Naive B cell (primary cell): ENCODE measurements around the gene PREX1. TPM values are rescaled to one million over a fixed set of nuclear protein-coding genes. Genes with fewer than 3 reads are reported as not detected.
"Not testable (repeated sequence)": the region's sequence is repeated elsewhere in the genome, so short reads cannot be mapped to it uniquely, and the experiment has no call there.

ENCODE experiments used
- ATAC-seq, 2 donors: fragments of 150-1000 bp; cut with Tn5 transposase; 2 replicates each; pipeline ENCODE4 v1.10.0; 2021; ENCODE audit warnings: low read depth in 2 of 2, mild to moderate bottlenecking in 2 of 2, moderate library complexity in 2 of 2
- DNase-seq: peaks from one replicate; pipeline ENCODE4 v3.0.0; 2022
- H3K27ac Mint-ChIP-seq, 6 donors: one replicate each; pipeline ENCODE4 v1.8.0; 2020 to 2022; ENCODE audit warnings: mild to moderate bottlenecking in 6 of 6, mixed read lengths in 6 of 6, moderate library complexity in 5 of 6, inconsistent platforms in 2 of 6
- H3K27me3 Mint-ChIP-seq, 3 donors: one replicate each; pipeline ENCODE4 v1.8.0; 2021 to 2022; ENCODE audit warnings: mixed read lengths in 3 of 3, mild to moderate bottlenecking in 1 of 3
- H3K36me3 Mint-ChIP-seq, 2 donors: one replicate each; pipeline ENCODE4 v1.8.0; 2020 to 2022; ENCODE audit warnings: mixed read lengths in 2 of 2, inconsistent platforms in 1 of 2, mild to moderate bottlenecking in 1 of 2
- H3K4me1 Mint-ChIP-seq, 3 donors: one replicate each; pipeline ENCODE4 v1.8.0; 2020 to 2022; ENCODE audit warnings: mixed read lengths in 3 of 3, inconsistent platforms in 1 of 3, mild to moderate bottlenecking in 1 of 3, moderate library complexity in 1 of 3
- H3K4me3 Mint-ChIP-seq, 8 donors: one replicate each; pipeline ENCODE4 v1.8.0; 2020 to 2022; ENCODE audit warnings: mild to moderate bottlenecking in 8 of 8, mixed read lengths in 8 of 8, moderate library complexity in 8 of 8, inconsistent platforms in 2 of 8
- H3K9me3 Mint-ChIP-seq, 7 donors: one replicate each; pipeline ENCODE4 v1.8.0; 2020 to 2022; ENCODE audit warnings: mixed read lengths in 7 of 7, mild to moderate bottlenecking in 5 of 7, inconsistent platforms in 2 of 7, moderate library complexity in 1 of 7
- polyA plus RNA-seq, 6 donors: library from polyadenylated mRNA; unstranded; fragments of 300-500 nt; fragmentation: Illumina TruSeq; gene quantifications; one replicate each; pipeline ENCODE4 v1.2.3, GENCODE V29; 2021; ENCODE audit warnings: low read depth in 6 of 6

Gene PREX1
- polyA plus RNA-seq, 6 donors from 2014 or later: 13.3 to 37.5 (median 17.1) TPM

GRCh38 chr20:48776306-48776705 is 51.5 kb downstream of the PREX1 start:
- ATAC-seq (no peak), DNase-seq (no peak)
- peak overlapping the region in 2 of 6 donors; percentile 89 for H3K27ac Mint-ChIP-seq
- no peaks in the 10 kb centered on the region for H3K27me3 Mint-ChIP-seq
- H3K9me3 Mint-ChIP-seq: peaks cover 0 to 5% (median 0%) of the 10 kb centered on the region in 7 donors
- H3K4me3 Mint-ChIP-seq: peak overlapping the region in 2 of 8 donors; percentile 13 to 68
- H3K4me1 Mint-ChIP-seq: peaks cover 61 to 75% (median 63%) of the 10 kb centered on the region in 3 donors
- H3K36me3 Mint-ChIP-seq: peaks cover 13 to 16% of the 10 kb centered on the region in 2 donors

- not testable (repeated sequence) for ATAC-seq, DNase-seq, H3K9me3 Mint-ChIP-seq, H3K27me3 Mint-ChIP-seq
- Mint-ChIP-seq H3K36me3 (peaks cover 13 to 16% of the 10 kb centered on the region in 2 donors), H3K27ac (peak overlapping the region in 5 of 6 donors; percentile 53 to 90 (median 76)), H3K4me1 (peaks cover 56 to 80% (median 61%) of the 10 kb centered on the region in 3 donors), H3K4me3 (peak overlapping the region in 3 of 8 donors; percentile 46 to 65 (median 55))
Observed at GRCh38 chr20:48775545-48775944, 52.3 kb downstream of the PREX1 start.

GRCh38 chr20:48774696-48775095 is 53.1 kb downstream of the PREX1 start:
- peak overlapping the region in 5 of 6 donors; percentile 53 to 90 (median 75) for H3K27ac Mint-ChIP-seq
- no peaks in the 10 kb centered on the region for H3K27me3 Mint-ChIP-seq
- H3K4me1 Mint-ChIP-seq: peaks cover 55 to 83% (median 64%) of the 10 kb centered on the region in 3 donors
- peaks cover 9 to 12% of the 10 kb centered on the region in 2 donors for H3K36me3 Mint-ChIP-seq
- DNase-seq: no peak
- H3K9me3 Mint-ChIP-seq: peaks cover 0 to 4% (median 0%) of the 10 kb centered on the region in 7 donors
- H3K4me3 Mint-ChIP-seq: peak overlapping the region in 4 of 8 donors; percentile 30 to 61 (median 49)
- no peak for ATAC-seq

GRCh38 chr20:48773837-48774418 is 53.9 kb downstream of the PREX1 start:
- peak overlapping the region; percentile 37 to 95 (median 80) for H3K27ac Mint-ChIP-seq

GRCh38 chr20:48772183-48772976 is 55.4 kb downstream of the PREX1 start:
- H3K27me3 Mint-ChIP-seq: no peaks in the 10 kb centered on the region
- peak overlapping the region; percentile 87 to 97 (median 92) for H3K27ac Mint-ChIP-seq
- peaks cover 56 to 87% (median 78%) of the 10 kb centered on the region in 3 donors for H3K4me1 Mint-ChIP-seq
- peak overlapping the region in 6 of 8 donors; percentile 61 to 88 (median 79) for H3K4me3 Mint-ChIP-seq
- peak; percentile 44 for DNase-seq
- H3K36me3 Mint-ChIP-seq: peaks cover 0 to 6% of the 10 kb centered on the region in 2 donors
- H3K9me3 Mint-ChIP-seq: peaks cover 0 to 2% (median 0%) of the 10 kb centered on the region in 7 donors
- peak; percentile 68 to 89 for ATAC-seq

More at GRCh38 chr20:48773837-48774418, 53.9 kb downstream of the PREX1 start:
- Mint-ChIP-seq H3K4me1 (peaks cover 57 to 87% (median 68%) of the 10 kb centered on the region in 3 donors), H3K27me3 (no peaks in the 10 kb centered on the region), H3K9me3 (peaks cover 0 to 4% (median 0%) of the 10 kb centered on the region in 7 donors), H3K4me3 (peak overlapping the region in 4 of 8 donors; percentile 51 to 71 (median 60)), H3K36me3 (peaks cover 5 to 6% of the 10 kb centered on the region in 2 donors)
- ATAC-seq (no peak), DNase-seq (no peak)

- peak overlapping the region in 1 of 8 donors; percentile 59 for H3K4me3 Mint-ChIP-seq
- peaks cover 55 to 87% (median 78%) of the 10 kb centered on the region in 3 donors for H3K4me1 Mint-ChIP-seq
- ATAC-seq (no peak), DNase-seq (no peak)
- peaks cover 0 to 2% (median 0%) of the 10 kb centered on the region in 7 donors for H3K9me3 Mint-ChIP-seq
- H3K27me3 Mint-ChIP-seq: no peaks in the 10 kb centered on the region
- peak overlapping the region in 4 of 6 donors; percentile 33 to 56 (median 44) for H3K27ac Mint-ChIP-seq
- no peaks in the 10 kb centered on the region for H3K36me3 Mint-ChIP-seq
Observed at GRCh38 chr20:48771542-48771941, 56.3 kb downstream of the PREX1 start.

- H3K36me3 Mint-ChIP-seq: no peaks in the 10 kb centered on the region
- H3K4me1 Mint-ChIP-seq: peaks cover 59 to 88% (median 81%) of the 10 kb centered on the region in 3 donors
- H3K9me3 Mint-ChIP-seq: peaks cover 0 to 3% (median 0%) of the 10 kb centered on the region in 7 donors
- H3K4me3 Mint-ChIP-seq: no peak overlapping the region
- peak overlapping the region in 2 of 6 donors; percentile 33 to 37 for H3K27ac Mint-ChIP-seq
- ATAC-seq (no peak), DNase-seq (no peak)
- no peaks in the 10 kb centered on the region for H3K27me3 Mint-ChIP-seq
Observed at GRCh38 chr20:48770700-48771442, 56.9 kb downstream of the PREX1 start.

GRCh38 chr20:48769069-48769983 is 58.5 kb downstream of the PREX1 start:
- H3K4me1 Mint-ChIP-seq: peaks cover 46 to 84% (median 78%) of the 10 kb centered on the region in 3 donors
- peak overlapping the region in 4 of 8 donors; percentile 4 to 52 (median 40) for H3K4me3 Mint-ChIP-seq
- H3K9me3 Mint-ChIP-seq: peaks cover 0 to 7% (median 0%) of the 10 kb centered on the region in 7 donors
- ATAC-seq: peak in 1 of 2 donors; percentile 22
- H3K27ac Mint-ChIP-seq: peak overlapping the region in 5 of 6 donors; percentile 31 to 81 (median 61)
- H3K36me3 Mint-ChIP-seq: peaks cover 0 to 6% of the 10 kb centered on the region in 2 donors
- H3K27me3 Mint-ChIP-seq: no peaks in the 10 kb centered on the region
- no peak for DNase-seq

- peaks cover 0 to 6% of the 10 kb centered on the region in 2 donors for H3K36me3 Mint-ChIP-seq
- H3K27me3 Mint-ChIP-seq: no peaks in the 10 kb centered on the region
- H3K27ac Mint-ChIP-seq: peak overlapping the region in 3 of 6 donors; percentile 71 to 87 (median 73)
- ATAC-seq (no peak), DNase-seq (no peak)
- H3K4me3 Mint-ChIP-seq: no peak overlapping the region
- H3K4me1 Mint-ChIP-seq: peaks cover 36 to 82% (median 75%) of the 10 kb centered on the region in 3 donors
- peaks cover 0 to 7% (median 0%) of the 10 kb centered on the region in 7 donors for H3K9me3 Mint-ChIP-seq
Observed at GRCh38 chr20:48766961-48767960, 60.5 kb downstream of the PREX1 start.

- ATAC-seq (no peak), DNase-seq (no peak)
- Mint-ChIP-seq H3K36me3 (peaks cover 0 to 6% of the 10 kb centered on the region in 2 donors), H3K4me3 (peak overlapping the region in 1 of 8 donors; percentile 21), H3K4me1 (peaks cover 44 to 86% (median 84%) of the 10 kb centered on the region in 3 donors), H3K27ac (peak overlapping the region in 4 of 6 donors; percentile 37 to 95 (median 80)), H3K27me3 (no peaks in the 10 kb centered on the region), H3K9me3 (peaks cover 0 to 7% (median 0%) of the 10 kb centered on the region in 7 donors)
Observed at GRCh38 chr20:48766205-48766604, 61.6 kb downstream of the PREX1 start.

- Mint-ChIP-seq H3K4me3 (no peak overlapping the region), H3K27ac (peak overlapping the region in 1 of 6 donors; percentile 44), H3K4me1 (peaks cover 53 to 91% (median 90%) of the 10 kb centered on the region in 3 donors), H3K9me3 (peaks cover 0 to 7% (median 0%) of the 10 kb centered on the region in 7 donors), H3K27me3 (no peaks in the 10 kb centered on the region), H3K36me3 (peaks cover 0 to 6% of the 10 kb centered on the region in 2 donors)
- ATAC-seq: no peak
- DNase-seq: no peak
Observed at GRCh38 chr20:48765359-48765758, 62.4 kb downstream of the PREX1 start.
